Glutamatergic neuron (in vitro differentiated cells): ENCODE measurements around the gene SPACA7. TPM values are rescaled to one million over a fixed set of nuclear protein-coding genes. Genes with fewer than 3 reads are reported as not detected.

ENCODE experiments used
- DNase-seq: peaks from one replicate; pipeline ENCODE4 v3.0.0; 2022
- H3K27ac Mint-ChIP-seq: one replicate; pipeline ENCODE4 v1.8.0; 2020; ENCODE audit warnings: mild to moderate bottlenecking, mixed read lengths, inconsistent platforms; ENCODE audit not compliant: unreplicated experiment
- H3K27me3 Mint-ChIP-seq: one replicate; pipeline ENCODE4 v1.8.0; 2020; ENCODE audit warnings: mild to moderate bottlenecking, moderate library complexity, mixed read lengths, inconsistent platforms; ENCODE audit not compliant: unreplicated experiment
- H3K36me3 Mint-ChIP-seq: one replicate; pipeline ENCODE4 v1.8.0; 2020; ENCODE audit warnings: mild to moderate bottlenecking, mixed read lengths, inconsistent platforms; ENCODE audit not compliant: unreplicated experiment
- H3K4me1 Mint-ChIP-seq: one replicate; pipeline ENCODE4 v1.8.0; 2020; ENCODE audit warnings: mild to moderate bottlenecking, low read depth, mixed read lengths, inconsistent platforms; ENCODE audit not compliant: unreplicated experiment
- H3K4me3 Mint-ChIP-seq: one replicate; pipeline ENCODE4 v1.8.0; 2020; ENCODE audit warnings: mild to moderate bottlenecking, mixed read lengths, inconsistent platforms; ENCODE audit not compliant: unreplicated experiment
- H3K9me3 Mint-ChIP-seq: one replicate; pipeline ENCODE4 v1.8.0; 2020; ENCODE audit warnings: mild to moderate bottlenecking, moderate library complexity, mixed read lengths, inconsistent platforms; ENCODE audit not compliant: unreplicated experiment
- total RNA-seq: library from RNA; stranded (reverse); fragmentation: NEBNext Ultra II Directional; extraction: Animal tissue kit (Norgen Biotek cat#: 25700); gene quantifications from one replicate; pipeline ENCODE4 v1.2.1, GENCODE V29; 2021; ENCODE audit not compliant: unreplicated experiment
- TF ChIP-seq, protein P1 (sequence below): fragments of 200-600 bp; sonication (generic); IDR thresholded peaks from one replicate; pipeline ENCODE4 v1.5.0; 2021; ENCODE audit not compliant: partially characterized antibody, unreplicated experiment

The SPACA7 gene
- total RNA-seq, 1 donor from 2014 or later, result not detected

DNA sequence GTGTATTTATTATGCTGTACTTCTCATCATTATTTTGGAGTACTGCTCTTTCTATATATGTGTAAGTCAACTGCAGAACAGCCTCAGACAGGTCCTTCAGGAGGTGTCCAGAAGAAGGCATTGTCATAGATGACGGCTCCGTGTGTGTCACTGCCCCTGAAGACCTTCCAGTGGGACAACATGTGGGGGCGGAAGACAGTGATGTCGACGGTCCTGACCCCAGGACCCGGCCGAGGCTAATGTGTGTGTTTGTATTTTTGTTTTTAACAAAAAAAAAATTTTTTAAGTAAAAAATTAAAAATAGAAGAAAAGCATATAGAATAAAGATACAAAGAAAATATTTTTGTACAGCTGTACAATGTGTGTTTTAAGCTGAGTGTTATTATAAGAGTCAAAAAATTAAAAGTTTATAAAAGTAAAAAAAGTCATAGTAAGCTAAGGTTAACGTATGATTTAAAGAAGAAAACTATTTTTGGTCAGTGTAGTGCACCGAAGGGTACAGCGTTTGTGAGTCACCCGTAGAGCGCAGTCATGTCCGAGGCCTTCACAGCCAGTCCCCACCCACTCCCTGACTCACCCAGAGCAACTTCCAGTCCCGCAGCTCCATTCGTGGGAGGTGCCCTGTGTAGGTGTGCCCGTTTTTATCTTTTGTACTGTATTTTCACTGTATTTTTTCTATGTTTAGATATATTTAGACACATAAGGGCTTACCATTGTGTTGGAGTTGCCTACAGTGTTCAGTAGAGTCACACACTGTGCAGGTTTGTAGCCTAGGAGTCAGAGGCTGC, 42.2 kb upstream of the SPACA7 start:
- Mint-ChIP-seq H3K9me3 (peaks cover 4% of the 10 kb centered on the region), H3K4me1 (peaks cover 5% of the 10 kb centered on the region), H3K36me3 (peaks cover 21% of the 10 kb centered on the region), H3K27me3 (peaks cover 2% of the 10 kb centered on the region), H3K4me3 (no peak overlapping the region), H3K27ac (no peak overlapping the region)
- no peak for DNase-seq
- TF ChIP-seq, protein P1, sequence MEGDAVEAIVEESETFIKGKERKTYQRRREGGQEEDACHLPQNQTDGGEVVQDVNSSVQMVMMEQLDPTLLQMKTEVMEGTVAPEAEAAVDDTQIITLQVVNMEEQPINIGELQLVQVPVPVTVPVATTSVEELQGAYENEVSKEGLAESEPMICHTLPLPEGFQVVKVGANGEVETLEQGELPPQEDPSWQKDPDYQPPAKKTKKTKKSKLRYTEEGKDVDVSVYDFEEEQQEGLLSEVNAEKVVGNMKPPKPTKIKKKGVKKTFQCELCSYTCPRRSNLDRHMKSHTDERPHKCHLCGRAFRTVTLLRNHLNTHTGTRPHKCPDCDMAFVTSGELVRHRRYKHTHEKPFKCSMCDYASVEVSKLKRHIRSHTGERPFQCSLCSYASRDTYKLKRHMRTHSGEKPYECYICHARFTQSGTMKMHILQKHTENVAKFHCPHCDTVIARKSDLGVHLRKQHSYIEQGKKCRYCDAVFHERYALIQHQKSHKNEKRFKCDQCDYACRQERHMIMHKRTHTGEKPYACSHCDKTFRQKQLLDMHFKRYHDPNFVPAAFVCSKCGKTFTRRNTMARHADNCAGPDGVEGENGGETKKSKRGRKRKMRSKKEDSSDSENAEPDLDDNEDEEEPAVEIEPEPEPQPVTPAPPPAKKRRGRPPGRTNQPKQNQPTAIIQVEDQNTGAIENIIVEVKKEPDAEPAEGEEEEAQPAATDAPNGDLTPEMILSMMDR, result no peak

GRCh38 chr13:112335135-112335534, 41.0 kb upstream of the SPACA7 start:
- no peak for DNase-seq
- H3K4me1 Mint-ChIP-seq, result peaks cover 5% of the 10 kb centered on the region
- peaks cover 2% of the 10 kb centered on the region for H3K27me3 Mint-ChIP-seq
- no peak overlapping the region for H3K4me3 Mint-ChIP-seq
- H3K36me3 Mint-ChIP-seq, result peaks cover 28% of the 10 kb centered on the region
- TF ChIP-seq, protein P1, result no peak
- H3K27ac Mint-ChIP-seq, result no peak overlapping the region
- peaks cover 4% of the 10 kb centered on the region for H3K9me3 Mint-ChIP-seq

DNA sequence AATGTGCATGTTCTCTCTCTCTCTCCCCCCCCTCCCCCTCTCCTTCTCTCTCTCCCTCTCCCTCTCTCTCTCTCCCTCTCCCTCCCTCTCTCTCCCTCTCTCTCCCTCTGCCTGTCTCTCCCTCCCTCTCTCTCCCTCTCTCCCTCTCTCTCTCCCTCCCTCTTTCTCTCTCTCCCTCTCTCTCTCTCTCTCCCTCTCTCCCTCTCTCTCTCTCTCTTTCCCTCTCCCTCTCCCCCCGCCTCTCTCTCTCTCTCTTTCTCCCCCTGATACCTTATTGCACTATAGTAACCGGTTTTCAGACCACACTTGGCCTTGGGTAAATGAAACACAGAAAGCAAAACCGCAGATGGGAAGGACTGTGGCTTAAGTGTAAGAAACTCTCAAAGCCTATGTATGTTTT, 34.7 kb upstream of the SPACA7 start:
- TF ChIP-seq, protein P1, result no peak
- H3K36me3 Mint-ChIP-seq, result peaks cover 26% of the 10 kb centered on the region
- no peak overlapping the region for H3K4me3 Mint-ChIP-seq
- no peak overlapping the region for H3K27ac Mint-ChIP-seq
- peaks cover 16% of the 10 kb centered on the region for H3K4me1 Mint-ChIP-seq
- DNase-seq, result no peak
- H3K27me3 Mint-ChIP-seq, result peaks cover 5% of the 10 kb centered on the region
- H3K9me3 Mint-ChIP-seq, result peaks cover 3% of the 10 kb centered on the region

- Mint-ChIP-seq H3K4me1 (peaks cover 22% of the 10 kb centered on the region), H3K27ac (no peak overlapping the region), H3K4me3 (no peak overlapping the region), H3K9me3 (peaks cover 3% of the 10 kb centered on the region), H3K27me3 (peaks cover 5% of the 10 kb centered on the region), H3K36me3 (peaks cover 18% of the 10 kb centered on the region)
- DNase-seq, result no peak
- TF ChIP-seq, protein P1, result no peak
Observed at GRCh38 chr13:112341976-112342735, 34.0 kb upstream of the SPACA7 start.
